ENCODE results near the gene CREB1.

CREB1 gene

DNA sequence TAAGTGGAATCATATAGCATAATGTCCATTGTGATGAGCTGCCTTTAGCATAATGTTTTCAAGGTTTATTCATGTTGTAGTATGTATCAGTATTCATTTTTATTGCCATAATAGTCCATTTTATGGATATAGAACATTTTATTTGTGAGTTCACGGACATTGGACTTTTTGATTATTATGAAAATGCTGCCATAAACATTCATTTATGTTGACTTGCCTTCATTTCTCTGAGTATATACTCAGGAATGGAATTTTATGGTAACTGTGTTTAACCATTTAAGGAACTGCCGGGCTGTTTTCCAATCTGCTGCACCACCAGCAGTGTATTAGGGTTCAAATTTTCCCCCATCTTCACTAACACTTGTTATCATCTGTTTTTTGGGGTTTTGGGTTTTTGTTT is 12.2 kb downstream of the CREB1 start:
- Histone ChIP-seq H3K9ac (ENCODE audit: low read length in 2 of 2) (no peak overlapping the region), H3K27ac (ENCODE audit: low read length) (no peak overlapping the region), H3K4me3 (ENCODE audit: low read length in 2 of 2) (no peak overlapping the region), H3K36me3 (ENCODE audit: control insufficient read depth in 2 of 2, insufficient read depth in 2 of 2, low read length in 2 of 2) (no peaks in the 10 kb centered on the region), H3K4me1 (ENCODE audit: control insufficient read depth, insufficient read depth, low read length) (no peaks in the 10 kb centered on the region), H3K27me3 (ENCODE audit: control insufficient read depth in 1 of 2, insufficient read depth in 2 of 2, low read length in 2 of 2) (no peaks in the 10 kb centered on the region), H3K9me3 (ENCODE audit: control insufficient read depth in 2 of 2, low read length in 2 of 2) (no peaks in the 10 kb centered on the region)

DNA sequence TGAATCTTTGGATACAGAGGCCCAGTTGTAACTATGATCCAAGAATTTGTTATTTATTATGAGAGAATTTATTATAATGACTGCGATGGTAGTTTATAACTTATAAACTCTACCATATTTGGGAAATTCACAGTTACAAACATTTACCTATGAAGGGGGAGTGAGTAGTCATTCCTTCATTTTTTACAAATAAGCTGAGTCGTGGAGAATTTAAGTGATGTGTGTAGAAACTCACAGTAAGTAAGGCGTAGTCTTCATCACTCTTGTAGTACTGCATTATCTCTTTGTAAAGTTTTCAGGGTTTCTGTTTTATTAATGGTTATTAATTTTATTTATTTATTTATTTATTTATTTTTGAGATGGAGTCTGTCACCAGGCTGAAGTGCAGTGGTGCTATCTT is 13.5 kb downstream of the CREB1 start:
- no peaks in the 10 kb centered on the region for H3K4me1 ChIP-seq (ENCODE audit: control insufficient read depth, insufficient read depth, low read length)
- H3K27me3 ChIP-seq (ENCODE audit: control insufficient read depth in 1 of 2, insufficient read depth in 2 of 2, low read length in 2 of 2), result no peaks in the 10 kb centered on the region

DNA sequence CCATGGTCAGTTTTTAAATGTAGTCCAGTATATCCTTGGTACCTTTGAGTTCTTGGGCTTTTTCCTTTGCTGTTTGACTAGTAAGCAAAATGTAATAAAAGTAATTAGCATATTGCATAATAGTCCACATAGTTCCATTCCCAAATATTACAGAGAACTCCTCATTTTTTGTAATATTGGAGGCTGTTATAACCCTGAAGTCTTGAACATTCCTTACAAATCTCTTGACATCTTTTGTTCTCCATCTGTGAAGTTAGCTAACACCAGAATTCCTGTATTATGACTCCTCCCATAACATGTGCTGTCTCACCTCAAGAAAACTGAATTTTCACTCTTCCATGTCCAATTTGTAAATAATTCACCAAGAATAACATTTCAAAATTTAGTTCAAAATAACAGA is 17.1 kb downstream of the CREB1 start:
- Histone ChIP-seq H3K4me3 (ENCODE audit: low read length in 2 of 2) (no peak overlapping the region), H3K36me3 (ENCODE audit: control insufficient read depth in 2 of 2, insufficient read depth in 2 of 2, low read length in 2 of 2) (no peaks in the 10 kb centered on the region), H3K27me3 (ENCODE audit: control insufficient read depth in 1 of 2, insufficient read depth in 2 of 2, low read length in 2 of 2) (no peaks in the 10 kb centered on the region), H3K27ac (ENCODE audit: low read length) (no peak overlapping the region), H3K9ac (ENCODE audit: low read length in 2 of 2) (no peak overlapping the region), H3K4me1 (ENCODE audit: control insufficient read depth, insufficient read depth, low read length) (no peaks in the 10 kb centered on the region), H3K9me3 (ENCODE audit: control insufficient read depth in 2 of 2, low read length in 2 of 2) (no peaks in the 10 kb centered on the region)

More for the DNA sequence above, 13.5 kb downstream of the CREB1 start:
- no peaks in the 10 kb centered on the region for H3K9me3 ChIP-seq (ENCODE audit: control insufficient read depth in 2 of 2, low read length in 2 of 2)
- no peak overlapping the region for H3K4me3 ChIP-seq (ENCODE audit: low read length in 2 of 2)
- no peak overlapping the region for H3K27ac ChIP-seq (ENCODE audit: low read length)
- H3K36me3 ChIP-seq (ENCODE audit: control insufficient read depth in 2 of 2, insufficient read depth in 2 of 2, low read length in 2 of 2), result no peaks in the 10 kb centered on the region
- H3K9ac ChIP-seq (ENCODE audit: low read length in 2 of 2), result no peak overlapping the region

DNA sequence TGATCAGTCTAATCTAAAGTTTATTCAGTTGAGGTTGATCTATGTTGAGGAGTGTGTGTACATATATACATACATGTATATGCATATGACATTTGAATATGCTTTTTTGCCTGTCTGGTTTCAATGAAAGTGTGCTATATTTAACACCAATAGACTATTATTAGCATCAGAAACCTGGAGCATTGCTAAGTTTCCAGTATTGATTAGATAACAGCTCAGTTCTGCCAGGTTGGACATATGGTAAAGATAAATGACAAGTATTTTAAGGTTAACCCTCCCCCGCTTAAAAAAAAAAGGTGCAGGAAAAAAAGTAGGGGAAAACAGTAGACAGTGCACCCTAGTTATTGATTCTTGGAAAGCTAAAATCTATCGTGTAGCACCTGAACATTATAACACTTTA is 19.4 kb downstream of the CREB1 start:
- H3K27me3 ChIP-seq (ENCODE audit: control insufficient read depth in 1 of 2, insufficient read depth in 2 of 2, low read length in 2 of 2), result no peaks in the 10 kb centered on the region
- H3K9me3 ChIP-seq (ENCODE audit: control insufficient read depth in 2 of 2, low read length in 2 of 2), result no peaks in the 10 kb centered on the region
- no peaks in the 10 kb centered on the region for H3K36me3 ChIP-seq (ENCODE audit: control insufficient read depth in 2 of 2, insufficient read depth in 2 of 2, low read length in 2 of 2)
- no peak overlapping the region for H3K4me3 ChIP-seq (ENCODE audit: low read length in 2 of 2)
- no peak overlapping the region for H3K27ac ChIP-seq (ENCODE audit: low read length)
- no peak overlapping the region for H3K9ac ChIP-seq (ENCODE audit: low read length in 2 of 2)
- H3K4me1 ChIP-seq (ENCODE audit: control insufficient read depth, insufficient read depth, low read length), result no peaks in the 10 kb centered on the region

DNA sequence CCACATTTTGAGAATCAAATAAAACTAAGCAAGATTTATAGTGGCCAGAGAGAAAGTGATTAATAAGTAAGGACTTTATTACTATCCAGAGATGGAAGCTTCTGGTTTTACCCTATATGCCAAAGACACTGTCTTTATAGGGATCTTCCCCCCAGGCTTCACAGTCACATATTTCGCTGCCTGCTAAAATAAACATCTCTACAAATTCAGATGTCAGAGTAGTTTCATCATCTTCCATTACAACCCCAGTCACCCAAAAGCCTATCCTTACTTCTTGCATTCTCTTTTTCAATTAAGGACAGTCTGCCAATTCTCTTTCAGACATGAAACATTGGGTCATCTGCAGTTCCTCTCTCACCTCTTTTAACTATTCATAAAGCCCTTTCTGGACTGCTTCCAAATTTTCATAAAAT is 28.3 kb downstream of the CREB1 start:
- Histone ChIP-seq H3K9me3 (ENCODE audit: control insufficient read depth in 2 of 2, low read length in 2 of 2) (no peaks in the 10 kb centered on the region), H3K27me3 (ENCODE audit: control insufficient read depth in 1 of 2, insufficient read depth in 2 of 2, low read length in 2 of 2) (no peaks in the 10 kb centered on the region), H3K36me3 (ENCODE audit: control insufficient read depth in 2 of 2, insufficient read depth in 2 of 2, low read length in 2 of 2) (peaks cover 7 to 17% of the 10 kb centered on the region in 2 donors), H3K4me1 (ENCODE audit: control insufficient read depth, insufficient read depth, low read length) (no peaks in the 10 kb centered on the region), H3K9ac (ENCODE audit: low read length in 2 of 2) (no peak overlapping the region), H3K4me3 (ENCODE audit: low read length in 2 of 2) (no peak overlapping the region), H3K27ac (ENCODE audit: low read length) (no peak overlapping the region)

DNA sequence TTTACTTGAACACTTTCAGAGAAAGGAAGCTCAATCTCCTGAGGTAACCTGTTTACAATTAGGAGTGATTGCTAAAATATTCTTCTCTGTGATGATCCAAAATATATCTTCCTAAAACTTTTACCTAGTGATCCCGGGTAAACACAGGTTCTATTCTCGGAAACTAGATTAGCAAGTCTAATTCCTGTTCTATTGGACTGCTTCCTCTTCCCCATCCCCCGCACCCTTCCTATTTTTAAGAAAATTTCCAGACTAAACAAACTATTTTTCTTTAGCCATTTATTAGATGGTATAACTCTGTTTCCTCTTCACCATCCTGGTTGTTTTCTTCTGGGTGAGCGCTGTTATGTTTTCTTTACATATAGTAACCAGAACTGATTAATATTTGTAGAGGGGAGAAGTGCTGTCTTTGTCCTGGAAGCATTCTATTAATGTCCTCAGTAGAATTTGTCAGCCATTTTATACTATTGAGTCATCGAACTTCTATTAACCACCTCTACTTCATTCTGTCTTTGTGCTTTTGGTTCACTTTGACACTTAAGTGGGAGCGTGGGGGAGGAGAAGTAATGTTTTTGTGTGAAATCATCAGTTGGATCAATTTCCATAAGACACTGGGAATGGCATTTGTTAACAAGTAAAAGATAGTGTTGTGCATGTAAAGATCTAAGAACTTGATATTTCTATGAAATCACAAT is 31.8 kb downstream of the CREB1 start:
- peaks cover 7 to 19% of the 10 kb centered on the region in 2 donors for H3K36me3 ChIP-seq (ENCODE audit: control insufficient read depth in 2 of 2, insufficient read depth in 2 of 2, low read length in 2 of 2)
- H3K27ac ChIP-seq (ENCODE audit: low read length), result no peak overlapping the region
- no peak overlapping the region for H3K9ac ChIP-seq (ENCODE audit: low read length in 2 of 2)

DNA sequence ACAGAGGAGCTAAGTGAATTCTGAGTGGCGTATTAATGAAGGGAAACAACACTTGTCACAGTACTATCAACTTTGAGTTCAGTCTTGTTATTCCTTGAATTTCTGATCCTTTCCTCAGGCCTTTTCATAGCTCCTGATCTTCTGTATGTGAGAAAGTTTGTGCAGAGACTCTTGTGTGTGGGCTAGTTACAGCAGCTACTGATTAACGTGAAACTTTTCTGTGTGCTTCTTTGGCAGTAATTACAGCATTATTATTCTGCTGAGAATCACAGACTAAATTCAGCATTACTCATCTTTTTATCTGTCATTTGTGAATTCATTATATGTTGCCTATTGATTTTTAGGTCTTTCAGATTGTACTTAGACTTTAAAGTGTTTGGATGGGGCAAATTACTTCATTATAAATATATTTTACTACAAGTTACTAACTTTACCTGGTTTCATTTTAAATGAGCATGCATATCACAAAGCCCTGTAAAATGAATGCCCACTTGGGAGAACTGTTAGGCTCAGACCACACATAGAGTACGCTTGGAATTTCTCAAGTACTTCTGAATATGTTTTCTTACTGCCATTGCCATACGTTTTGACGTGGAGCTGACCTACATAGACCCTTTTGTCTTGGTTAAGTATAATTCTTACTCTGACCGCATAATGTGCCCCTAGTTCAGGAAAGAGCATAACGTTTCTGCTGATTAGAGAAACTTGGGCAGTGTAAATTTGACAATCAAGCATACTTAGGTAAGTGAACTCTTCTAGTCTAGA is 36.2 kb downstream of the CREB1 start:
- Histone ChIP-seq H3K4me1 (ENCODE audit: control insufficient read depth, insufficient read depth, low read length) (no peaks in the 10 kb centered on the region), H3K27me3 (ENCODE audit: control insufficient read depth in 1 of 2, insufficient read depth in 2 of 2, low read length in 2 of 2) (no peaks in the 10 kb centered on the region), H3K4me3 (ENCODE audit: low read length in 2 of 2) (no peak overlapping the region), H3K36me3 (ENCODE audit: control insufficient read depth in 2 of 2, insufficient read depth in 2 of 2, low read length in 2 of 2) (peaks cover 4 to 21% of the 10 kb centered on the region in 2 donors), H3K9me3 (ENCODE audit: control insufficient read depth in 2 of 2, low read length in 2 of 2) (no peaks in the 10 kb centered on the region), H3K9ac (ENCODE audit: low read length in 2 of 2) (no peak overlapping the region), H3K27ac (ENCODE audit: low read length) (no peak overlapping the region)

More for the DNA sequence above, 31.8 kb downstream of the CREB1 start:
- H3K9me3 ChIP-seq (ENCODE audit: control insufficient read depth in 2 of 2, low read length in 2 of 2), result no peaks in the 10 kb centered on the region
- H3K27me3 ChIP-seq (ENCODE audit: control insufficient read depth in 1 of 2, insufficient read depth in 2 of 2, low read length in 2 of 2), result no peaks in the 10 kb centered on the region
- no peaks in the 10 kb centered on the region for H3K4me1 ChIP-seq (ENCODE audit: control insufficient read depth, insufficient read depth, low read length)
- no peak overlapping the region for H3K4me3 ChIP-seq (ENCODE audit: low read length in 2 of 2)

DNA sequence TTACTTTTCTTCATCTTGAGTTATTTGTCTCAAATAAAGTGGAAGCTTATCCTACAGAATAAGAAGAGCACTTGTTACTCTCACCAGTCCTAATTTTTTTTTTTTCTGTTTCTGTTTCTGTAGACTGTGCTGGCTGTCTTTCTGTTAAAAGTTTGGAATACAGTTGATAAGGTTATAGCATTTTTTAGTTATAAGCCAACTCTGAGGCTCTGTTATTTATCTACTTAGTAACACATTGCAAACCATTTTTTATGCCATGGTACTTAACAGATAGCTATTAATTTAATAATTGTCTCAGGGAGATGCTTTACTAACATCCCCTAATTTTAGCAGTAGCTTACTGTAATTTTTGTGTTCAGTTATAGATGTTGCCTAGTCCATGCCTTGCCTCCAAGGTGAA is 37.9 kb downstream of the CREB1 start:
- H3K9me3 ChIP-seq (ENCODE audit: control insufficient read depth in 2 of 2, low read length in 2 of 2), result no peaks in the 10 kb centered on the region
- H3K4me3 ChIP-seq (ENCODE audit: low read length in 2 of 2), result no peak overlapping the region
- peaks cover 8 to 16% of the 10 kb centered on the region in 2 donors for H3K36me3 ChIP-seq (ENCODE audit: control insufficient read depth in 2 of 2, insufficient read depth in 2 of 2, low read length in 2 of 2)

DNA sequence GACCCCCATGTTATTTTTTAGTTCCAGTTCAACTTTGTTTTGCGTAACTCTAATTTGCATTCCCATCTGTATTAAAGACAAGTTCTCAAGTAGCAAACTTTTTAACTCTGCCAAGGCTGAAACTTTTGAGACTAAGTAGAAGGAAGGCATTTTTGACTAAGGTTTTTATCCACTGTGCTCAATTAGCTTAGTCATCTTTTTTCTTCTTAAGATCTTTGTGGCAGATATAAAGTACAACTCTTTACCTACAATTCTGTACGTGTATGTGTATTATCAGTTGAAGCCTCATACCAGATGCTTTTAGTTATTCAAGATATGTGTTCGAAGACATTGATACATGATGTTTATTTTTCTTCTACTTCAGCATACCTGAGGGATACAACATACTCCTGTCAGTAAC is 41.6 kb downstream of the CREB1 start:
- H3K9me3 ChIP-seq (ENCODE audit: control insufficient read depth in 2 of 2, low read length in 2 of 2), result no peaks in the 10 kb centered on the region
- H3K9ac ChIP-seq (ENCODE audit: low read length in 2 of 2), result no peak overlapping the region
- no peak overlapping the region for H3K27ac ChIP-seq (ENCODE audit: low read length)
- no peaks in the 10 kb centered on the region for H3K4me1 ChIP-seq (ENCODE audit: control insufficient read depth, insufficient read depth, low read length)
- no peak overlapping the region for H3K4me3 ChIP-seq (ENCODE audit: low read length in 2 of 2)
- peaks cover 13 to 22% of the 10 kb centered on the region in 2 donors for H3K36me3 ChIP-seq (ENCODE audit: control insufficient read depth in 2 of 2, insufficient read depth in 2 of 2, low read length in 2 of 2)
- no peaks in the 10 kb centered on the region for H3K27me3 ChIP-seq (ENCODE audit: control insufficient read depth in 1 of 2, insufficient read depth in 2 of 2, low read length in 2 of 2)

More for the DNA sequence above, 37.9 kb downstream of the CREB1 start:
- no peaks in the 10 kb centered on the region for H3K4me1 ChIP-seq (ENCODE audit: control insufficient read depth, insufficient read depth, low read length)
- H3K9ac ChIP-seq (ENCODE audit: low read length in 2 of 2), result no peak overlapping the region
- H3K27ac ChIP-seq (ENCODE audit: low read length), result no peak overlapping the region
- H3K27me3 ChIP-seq (ENCODE audit: control insufficient read depth in 1 of 2, insufficient read depth in 2 of 2, low read length in 2 of 2), result no peaks in the 10 kb centered on the region

DNA sequence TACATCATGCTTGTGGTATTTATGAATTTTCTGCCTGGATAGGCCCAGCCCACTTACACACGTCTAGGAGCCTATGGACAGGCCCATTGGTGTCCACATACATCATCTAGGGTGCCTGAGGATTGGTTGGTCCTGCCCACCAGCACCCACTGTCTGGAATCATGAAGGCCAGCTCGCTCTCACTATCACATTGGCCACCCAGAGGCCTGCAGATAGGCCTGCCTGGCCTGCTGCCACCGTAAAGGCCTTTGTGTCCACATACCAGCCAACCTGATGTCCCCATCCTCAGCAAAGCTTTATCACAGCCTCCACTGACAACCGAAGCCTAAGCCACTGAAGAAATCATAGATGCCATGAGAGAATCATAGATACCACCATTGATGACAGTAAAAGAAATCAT is 55.2 kb downstream of the CREB1 start:
- Histone ChIP-seq H3K9ac (ENCODE audit: low read length in 2 of 2) (no peak overlapping the region), H3K9me3 (ENCODE audit: control insufficient read depth in 2 of 2, low read length in 2 of 2) (no peaks in the 10 kb centered on the region), H3K27ac (ENCODE audit: low read length) (no peak overlapping the region), H3K4me1 (ENCODE audit: control insufficient read depth, insufficient read depth, low read length) (no peaks in the 10 kb centered on the region), H3K4me3 (ENCODE audit: low read length in 2 of 2) (no peak overlapping the region), H3K27me3 (ENCODE audit: control insufficient read depth in 1 of 2, insufficient read depth in 2 of 2, low read length in 2 of 2) (no peaks in the 10 kb centered on the region), H3K36me3 (ENCODE audit: control insufficient read depth in 2 of 2, insufficient read depth in 2 of 2, low read length in 2 of 2) (peaks cover 20 to 21% of the 10 kb centered on the region in 2 donors)

DNA sequence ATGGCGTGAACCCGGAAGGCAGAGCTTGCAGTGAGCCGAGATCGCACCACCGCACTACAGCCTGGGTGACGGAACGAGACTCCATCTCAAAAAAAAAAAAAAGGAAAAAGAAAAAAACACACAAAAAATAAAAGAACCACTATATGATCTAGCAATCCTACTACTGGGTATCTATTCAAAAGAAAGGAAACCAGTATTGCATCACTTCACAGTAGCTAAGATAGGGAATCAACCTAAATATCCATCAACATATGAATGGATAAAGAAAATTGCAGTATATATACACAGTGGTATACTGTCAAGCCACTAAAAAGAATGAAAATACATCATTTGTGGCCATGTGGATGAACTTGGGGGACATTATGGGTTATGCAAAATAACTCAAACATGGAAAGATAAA is 57.5 kb downstream of the CREB1 start:
- no peaks in the 10 kb centered on the region for H3K27me3 ChIP-seq (ENCODE audit: control insufficient read depth in 1 of 2, insufficient read depth in 2 of 2, low read length in 2 of 2)
- no peak overlapping the region for H3K9ac ChIP-seq (ENCODE audit: low read length in 2 of 2)
- no peaks in the 10 kb centered on the region for H3K4me1 ChIP-seq (ENCODE audit: control insufficient read depth, insufficient read depth, low read length)
- no peaks in the 10 kb centered on the region for H3K9me3 ChIP-seq (ENCODE audit: control insufficient read depth in 2 of 2, low read length in 2 of 2)
- H3K36me3 ChIP-seq (ENCODE audit: control insufficient read depth in 2 of 2, insufficient read depth in 2 of 2, low read length in 2 of 2), result peaks cover 10 to 11% of the 10 kb centered on the region in 2 donors
- no peak overlapping the region for H3K27ac ChIP-seq (ENCODE audit: low read length)
- no peak overlapping the region for H3K4me3 ChIP-seq (ENCODE audit: low read length in 2 of 2)
